ENCODE results near the gene SYNGAP1. TPM values are rescaled to one million over a fixed set of nuclear protein-coding genes. Genes with fewer than 3 reads are reported as not detected.

The SYNGAP1 gene
- total and polyA plus RNA-seq, 9 of the 15 experiments (the other 6 are each of a cell fraction or from before 2014, with no cell fraction given), result 0.01 to 22.8 (median 3.2) TPM

DNA sequence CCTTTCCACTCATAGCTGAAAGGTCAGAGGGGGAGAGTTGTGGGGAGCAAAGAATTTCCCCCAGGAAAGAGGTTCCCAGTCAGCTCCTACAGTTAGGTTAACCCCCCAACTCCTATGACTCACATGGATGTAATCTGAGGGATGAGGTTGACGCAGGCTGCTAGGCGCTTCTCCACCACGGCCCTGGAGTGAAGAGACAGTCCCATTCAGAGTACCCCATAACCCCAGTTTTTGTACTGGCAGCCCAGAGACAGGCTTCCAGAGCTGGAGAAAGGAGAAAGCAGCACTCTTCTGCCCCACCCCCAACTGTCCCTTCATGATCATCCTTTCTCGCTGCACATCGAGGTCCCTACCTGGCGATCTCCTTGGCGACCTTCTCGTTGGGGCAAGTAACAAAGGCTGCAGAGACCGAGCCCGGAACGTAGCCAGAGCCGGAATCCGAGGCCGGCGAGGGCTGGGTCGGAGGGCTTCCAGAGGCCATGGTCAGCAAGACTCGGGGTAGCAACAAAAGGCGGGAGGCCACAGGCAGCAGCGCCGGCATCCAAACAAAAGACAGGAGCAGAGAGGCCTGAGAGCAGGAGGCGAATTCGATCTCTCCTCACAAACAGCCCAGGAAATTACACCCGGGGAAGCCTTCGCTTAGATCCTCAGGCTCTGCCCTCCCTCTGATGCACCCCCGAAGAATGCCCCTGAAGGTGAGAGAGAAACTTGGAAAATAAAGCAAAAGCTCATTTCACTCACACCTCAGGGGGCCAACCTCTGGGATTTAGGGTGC, 2.5 kb upstream of the SYNGAP1 start (continued):
- TF ChIP-seq, protein P1, sequence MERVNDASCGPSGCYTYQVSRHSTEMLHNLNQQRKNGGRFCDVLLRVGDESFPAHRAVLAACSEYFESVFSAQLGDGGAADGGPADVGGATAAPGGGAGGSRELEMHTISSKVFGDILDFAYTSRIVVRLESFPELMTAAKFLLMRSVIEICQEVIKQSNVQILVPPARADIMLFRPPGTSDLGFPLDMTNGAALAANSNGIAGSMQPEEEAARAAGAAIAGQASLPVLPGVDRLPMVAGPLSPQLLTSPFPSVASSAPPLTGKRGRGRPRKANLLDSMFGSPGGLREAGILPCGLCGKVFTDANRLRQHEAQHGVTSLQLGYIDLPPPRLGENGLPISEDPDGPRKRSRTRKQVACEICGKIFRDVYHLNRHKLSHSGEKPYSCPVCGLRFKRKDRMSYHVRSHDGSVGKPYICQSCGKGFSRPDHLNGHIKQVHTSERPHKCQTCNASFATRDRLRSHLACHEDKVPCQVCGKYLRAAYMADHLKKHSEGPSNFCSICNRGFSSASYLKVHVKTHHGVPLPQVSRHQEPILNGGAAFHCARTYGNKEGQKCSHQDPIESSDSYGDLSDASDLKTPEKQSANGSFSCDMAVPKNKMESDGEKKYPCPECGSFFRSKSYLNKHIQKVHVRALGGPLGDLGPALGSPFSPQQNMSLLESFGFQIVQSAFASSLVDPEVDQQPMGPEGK (CRISPR knock-in tag; IDR thresholded peaks at IDR 0.05; ENCODE audit: borderline replicate concordance), result no peak
- TF ChIP-seq TAF9B (IDR thresholded peaks at IDR 0.05; ENCODE audit: partially characterized antibody) (no peak), MAFF (IDR thresholded peaks at IDR 0.05; ENCODE audit: low read length) (no peak), KDM5B (IDR thresholded peaks at IDR 0.05; ENCODE audit: insufficient replicate concordance, low read depth, low read length) (peak; percentile 47), KDM2B (CRISPR knock-in tag; IDR thresholded peaks at IDR 0.05) (no peak), ZNF740 (CRISPR knock-in tag; IDR thresholded peaks at IDR 0.05) (0 out of 2 replicates have a peak, but pooled peaks have one; percentile 16), ZNF740 (tag; IDR thresholded peaks at IDR 0.05) (no peak), FOS (IDR thresholded peaks at IDR 0.05; ENCODE audit: extremely low read depth, insufficient read length) (peak; percentile 37), SAP30 (IDR thresholded peaks at IDR 0.05; ENCODE audit: borderline replicate concordance, insufficient read depth, low read depth, low read length, poor library complexity, severe bottlenecking) (peak; percentile 80), JUN (IDR thresholded peaks at IDR 0.05; ENCODE audit: borderline replicate concordance, low read depth, low read length) (peak; percentile 74), JUN (CRISPR knock-in tag; IDR thresholded peaks at IDR 0.05; ENCODE audit: borderline replicate concordance) (no peak; the same call in 1 of the 2 replicates), ILF3 (IDR thresholded peaks at IDR 0.05; ENCODE audit: borderline replicate concordance) (no peak), FOXJ3 (CRISPR knock-in tag; IDR thresholded peaks at IDR 0.05) (no peak), NFIC (IDR thresholded peaks at IDR 0.05) (0 out of 2 replicates have a peak, but pooled peaks have one; percentile 2), GATAD2B (IDR thresholded peaks at IDR 0.05; ENCODE audit: borderline replicate concordance) (no peak), NFRKB (IDR thresholded peaks at IDR 0.05; ENCODE audit: low read depth) (peak; percentile 33; the same call in 1 of the 2 replicates)
- TF ChIP-seq, protein P2, sequence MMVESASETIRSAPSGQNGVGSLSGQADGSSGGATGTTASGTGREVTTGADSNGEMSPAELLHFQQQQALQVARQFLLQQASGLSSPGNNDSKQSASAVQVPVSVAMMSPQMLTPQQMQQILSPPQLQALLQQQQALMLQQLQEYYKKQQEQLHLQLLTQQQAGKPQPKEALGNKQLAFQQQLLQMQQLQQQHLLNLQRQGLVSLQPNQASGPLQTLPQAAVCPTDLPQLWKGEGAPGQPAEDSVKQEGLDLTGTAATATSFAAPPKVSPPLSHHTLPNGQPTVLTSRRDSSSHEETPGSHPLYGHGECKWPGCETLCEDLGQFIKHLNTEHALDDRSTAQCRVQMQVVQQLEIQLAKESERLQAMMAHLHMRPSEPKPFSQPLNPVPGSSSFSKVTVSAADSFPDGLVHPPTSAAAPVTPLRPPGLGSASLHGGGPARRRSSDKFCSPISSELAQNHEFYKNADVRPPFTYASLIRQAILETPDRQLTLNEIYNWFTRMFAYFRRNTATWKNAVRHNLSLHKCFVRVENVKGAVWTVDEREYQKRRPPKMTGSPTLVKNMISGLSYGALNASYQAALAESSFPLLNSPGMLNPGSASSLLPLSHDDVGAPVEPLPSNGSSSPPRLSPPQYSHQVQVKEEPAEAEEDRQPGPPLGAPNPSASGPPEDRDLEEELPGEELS (CRISPR knock-in tag; IDR thresholded peaks at IDR 0.05; ENCODE audit: borderline replicate concordance), result no peak
- TF ChIP-seq, protein P3, sequence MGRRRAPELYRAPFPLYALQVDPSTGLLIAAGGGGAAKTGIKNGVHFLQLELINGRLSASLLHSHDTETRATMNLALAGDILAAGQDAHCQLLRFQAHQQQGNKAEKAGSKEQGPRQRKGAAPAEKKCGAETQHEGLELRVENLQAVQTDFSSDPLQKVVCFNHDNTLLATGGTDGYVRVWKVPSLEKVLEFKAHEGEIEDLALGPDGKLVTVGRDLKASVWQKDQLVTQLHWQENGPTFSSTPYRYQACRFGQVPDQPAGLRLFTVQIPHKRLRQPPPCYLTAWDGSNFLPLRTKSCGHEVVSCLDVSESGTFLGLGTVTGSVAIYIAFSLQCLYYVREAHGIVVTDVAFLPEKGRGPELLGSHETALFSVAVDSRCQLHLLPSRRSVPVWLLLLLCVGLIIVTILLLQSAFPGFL (CRISPR knock-in tag; IDR thresholded peaks at IDR 0.05), result peak; percentile 93; the same call in 1 of the 2 replicates
